Posterior cingulate gyrus (tissue), 11 donors: ENCODE measurements around the gene AGPAT1.

Experiments used
- DNase-seq, 10 donors: peaks; one replicate each; pipeline versions ENCODE4 v3.0.0 to v3.0.0-alpha.2; 2020 to 2021; ENCODE audit warnings: mixed read lengths in 3 of 10
- intact Hi-C: fragments of 100-400 bp; cut with DNase I; formaldehyde crosslinking; loops from one replicate; pipeline ENCODE4 v1.15.1; 2023

AGPAT1 gene

DNA sequence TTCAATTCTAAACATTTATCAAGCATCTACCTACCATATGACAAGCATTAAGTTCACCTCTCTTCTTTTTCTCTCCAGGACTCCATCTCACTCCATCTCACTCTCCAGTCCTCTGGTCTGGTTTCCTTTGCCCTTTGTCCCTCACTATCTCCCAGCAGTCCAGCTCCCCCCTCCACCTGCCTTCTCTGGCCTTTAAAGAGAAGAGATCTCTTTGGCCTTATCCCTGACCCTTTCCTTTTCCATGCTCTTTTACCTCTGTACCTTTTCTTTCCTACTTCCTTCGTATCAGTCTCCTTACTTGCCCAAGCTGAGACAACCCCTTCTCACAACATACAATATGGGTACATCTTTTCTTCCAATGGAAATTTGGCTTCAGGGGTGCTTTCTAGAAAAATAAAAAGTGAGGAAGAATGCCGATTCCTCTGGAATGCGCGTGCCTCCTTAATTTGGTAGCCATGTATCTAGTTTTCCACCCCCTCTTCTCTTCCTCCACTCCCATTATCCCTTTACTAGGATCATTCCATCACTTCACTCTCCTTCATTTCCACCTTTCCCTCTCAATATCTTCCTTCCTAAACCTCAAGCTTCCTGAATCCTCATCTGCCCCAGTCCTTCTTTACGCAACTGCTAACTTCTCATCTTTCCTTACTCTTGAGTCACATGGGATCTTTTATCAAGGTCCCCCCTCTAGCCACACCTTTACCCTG, 745 bp upstream of the AGPAT1 start:
- peak in 1 of 10 donors; percentile 21 for DNase-seq
- intact Hi-C loops = loop anchor here (2.0 to 5.0 kb wide), 2 partner anchors 18 to 44 kb away; partner anchors contain the start of gene FKBPL

DNA sequence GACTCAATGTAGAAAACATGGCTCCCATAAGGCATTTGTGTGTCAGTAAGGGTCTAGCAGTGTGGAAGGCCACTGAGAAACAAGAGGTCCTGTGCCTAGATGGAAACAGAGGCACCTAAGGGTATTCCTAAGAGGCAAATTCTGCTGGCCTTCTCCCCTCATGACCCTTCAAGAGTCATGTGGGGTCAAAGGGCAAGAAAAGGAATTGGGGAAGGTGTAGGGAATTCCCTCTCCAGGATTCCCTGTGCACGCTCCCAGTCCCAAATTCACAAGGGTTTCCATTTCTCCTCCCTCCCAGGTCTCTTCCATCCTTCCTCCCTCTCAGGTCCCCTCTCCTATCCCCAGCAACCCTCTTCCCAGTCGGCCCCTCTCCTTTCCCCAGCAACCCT, 568 bp downstream of the AGPAT1 start:
- intact Hi-C loops = loop anchor here (5.0 kb wide), 1 partner anchor 43 kb away; the partner anchor contains the start of gene FKBPL
- DNase-seq = no peak

DNA sequence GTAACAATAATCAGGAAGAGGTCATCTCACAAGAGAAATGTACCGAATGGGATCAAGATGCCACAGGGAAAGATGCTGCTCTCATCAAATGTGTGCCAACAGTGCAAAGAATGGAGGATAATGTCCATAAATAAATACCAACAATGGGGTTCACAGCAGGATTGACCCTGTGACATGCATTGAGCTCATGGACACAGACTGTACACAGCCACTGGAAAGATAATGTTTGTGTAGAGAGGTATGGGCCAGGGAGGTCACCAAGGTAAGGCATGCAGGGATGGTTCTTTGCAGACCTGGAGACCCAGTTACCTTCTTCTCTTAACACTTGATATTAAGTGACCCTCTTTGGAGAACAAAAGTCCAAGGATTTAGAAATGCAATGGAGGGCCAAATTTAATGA, 1.5 kb downstream of the AGPAT1 start:
- DNase-seq = no peak

DNA sequence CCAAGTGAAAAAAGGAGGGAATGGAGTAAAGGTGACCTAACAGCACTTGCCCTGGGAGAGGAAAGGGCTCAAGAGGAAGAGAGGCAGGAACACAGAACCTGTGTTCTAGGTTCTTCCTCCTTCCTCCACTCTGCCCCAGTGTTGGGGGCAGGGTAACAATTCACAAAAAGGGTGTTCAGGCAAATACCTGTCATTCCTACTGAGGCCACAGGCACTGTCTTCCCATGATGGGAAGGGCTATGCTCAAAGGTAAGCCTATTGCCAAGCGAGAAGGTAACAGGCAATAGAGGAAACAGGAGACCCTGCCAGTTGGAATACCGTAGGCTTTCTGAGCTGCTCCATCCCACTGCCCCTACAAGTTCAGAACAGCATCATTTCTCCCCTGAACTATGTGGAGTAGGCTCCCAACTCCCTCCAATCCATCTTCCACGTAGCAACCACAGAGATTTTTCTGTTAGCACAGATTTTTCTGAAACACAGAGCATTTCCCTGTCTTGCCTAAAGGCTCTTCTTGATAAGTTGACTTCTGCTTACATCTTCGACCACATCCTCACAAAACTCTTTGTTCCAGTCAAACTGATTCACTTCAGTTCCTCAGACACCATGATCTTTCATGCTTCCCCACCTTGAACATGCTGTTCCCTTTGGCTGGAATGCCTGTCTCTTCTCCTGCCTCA, 2.7 kb downstream of the AGPAT1 start:
- DNase-seq = no peak
- intact Hi-C loops = no loop called here

More for the DNA sequence above, 1.5 kb downstream of the AGPAT1 start:
- intact Hi-C loops = no loop called here

DNA sequence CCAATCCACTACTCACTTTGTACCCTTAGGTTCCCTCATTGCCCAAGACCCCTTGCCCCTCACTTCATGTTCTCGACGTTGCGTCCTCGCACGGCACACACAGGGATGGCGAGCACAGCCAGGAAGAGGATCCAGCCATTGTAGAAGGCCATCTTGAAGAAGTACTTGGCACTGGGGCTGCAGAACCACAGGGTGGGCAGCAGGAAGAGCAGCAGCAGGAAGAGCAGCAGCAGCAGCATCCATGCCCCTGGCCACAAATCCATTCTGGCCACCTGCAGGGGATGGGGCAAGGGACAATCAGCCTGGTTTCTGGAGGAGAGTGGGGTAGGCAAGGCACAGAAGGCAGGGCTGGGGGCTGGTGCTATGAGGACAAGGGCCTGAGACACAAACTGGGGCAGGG, 4.7 kb downstream of the AGPAT1 start:
- intact Hi-C loops = no loop called here
- peak in 3 of 10 donors; percentile 17 to 52 (median 44) for DNase-seq

DNA sequence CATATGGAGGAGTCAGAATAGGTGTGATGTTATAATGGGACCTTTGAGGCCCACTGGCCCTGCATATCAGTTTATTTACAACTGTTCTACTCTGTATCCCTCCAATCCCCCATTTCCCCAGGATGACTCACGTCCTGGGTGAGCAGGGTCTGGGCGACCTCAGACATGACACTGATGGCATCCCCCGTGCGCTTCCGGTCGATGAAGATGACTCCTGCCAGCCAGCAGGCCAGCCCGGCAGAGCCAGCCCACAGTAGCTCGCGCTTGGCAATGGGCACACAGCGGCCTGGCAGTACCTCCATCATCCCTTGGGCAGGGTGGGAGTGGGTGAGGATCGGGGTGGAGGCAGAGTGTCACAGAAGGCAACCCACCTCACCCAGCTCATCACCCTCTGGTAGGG, 5.6 kb downstream of the AGPAT1 start:
- intact Hi-C loops = no loop called here
- peak in 2 of 10 donors; percentile 48 to 82 for DNase-seq

DNA sequence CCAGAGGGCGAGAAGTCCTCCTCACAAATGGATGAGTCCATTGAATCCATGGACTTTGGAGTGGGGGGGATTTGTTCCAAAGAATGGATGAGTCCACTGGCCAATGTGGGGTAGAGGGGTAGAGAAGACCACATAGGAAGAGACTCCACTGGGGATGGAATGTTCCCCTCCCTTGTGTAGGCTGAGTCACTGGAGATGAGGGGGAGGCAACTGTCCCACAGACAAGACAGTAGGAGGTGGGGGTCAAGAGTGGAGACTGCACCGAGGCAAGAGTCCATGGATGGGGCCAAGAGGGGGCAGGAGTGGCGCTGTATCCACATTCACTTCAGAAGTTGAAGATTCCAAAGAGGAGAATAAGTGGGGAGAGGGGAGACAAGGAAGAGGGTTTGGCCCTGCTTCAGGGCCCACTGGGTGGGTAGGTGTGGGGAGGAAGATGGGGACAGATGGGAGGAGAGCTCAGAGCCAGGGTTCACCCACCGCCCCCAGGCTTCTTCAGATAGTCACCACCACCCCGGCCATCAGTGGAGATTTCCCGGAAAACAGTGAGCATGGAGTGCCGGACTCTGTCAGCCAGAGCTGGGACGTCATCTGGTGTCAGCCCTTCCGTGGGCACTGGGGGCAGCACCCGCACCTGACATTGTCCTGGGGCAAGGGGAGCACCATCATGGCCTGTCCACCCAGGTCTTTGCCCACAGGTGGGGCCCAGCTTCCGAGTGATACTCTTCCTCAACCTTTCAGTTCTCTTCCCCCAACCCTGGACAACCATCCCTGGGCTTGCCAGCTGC, 6.9 kb downstream of the AGPAT1 start:
- intact Hi-C loops = no loop called here
- peak in 3 of 10 donors; percentile 25 to 66 (median 57) for DNase-seq

DNA sequence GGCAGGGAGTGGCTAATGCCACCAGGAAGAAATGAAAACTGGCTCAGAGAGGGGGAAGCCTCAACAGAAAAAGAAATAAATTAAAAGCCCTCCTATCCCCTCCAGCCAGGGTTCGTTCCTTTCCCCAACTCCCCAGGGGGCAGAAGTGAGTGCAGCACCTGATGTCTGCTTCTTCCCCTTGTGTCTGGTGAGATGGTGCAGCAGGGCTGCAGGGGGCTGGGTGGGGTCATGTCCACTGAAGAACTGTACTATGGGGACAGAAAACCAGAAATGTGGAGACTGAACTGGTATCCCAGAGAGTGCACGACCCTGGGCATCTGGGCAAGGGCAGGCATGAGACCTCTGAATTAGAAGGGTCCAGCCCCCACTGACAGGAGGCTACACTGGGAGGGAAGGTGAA, 7.5 kb downstream of the AGPAT1 start:
- intact Hi-C loops = no loop called here
- peak in 3 of 10 donors; percentile 31 to 57 (median 34) for DNase-seq

DNA sequence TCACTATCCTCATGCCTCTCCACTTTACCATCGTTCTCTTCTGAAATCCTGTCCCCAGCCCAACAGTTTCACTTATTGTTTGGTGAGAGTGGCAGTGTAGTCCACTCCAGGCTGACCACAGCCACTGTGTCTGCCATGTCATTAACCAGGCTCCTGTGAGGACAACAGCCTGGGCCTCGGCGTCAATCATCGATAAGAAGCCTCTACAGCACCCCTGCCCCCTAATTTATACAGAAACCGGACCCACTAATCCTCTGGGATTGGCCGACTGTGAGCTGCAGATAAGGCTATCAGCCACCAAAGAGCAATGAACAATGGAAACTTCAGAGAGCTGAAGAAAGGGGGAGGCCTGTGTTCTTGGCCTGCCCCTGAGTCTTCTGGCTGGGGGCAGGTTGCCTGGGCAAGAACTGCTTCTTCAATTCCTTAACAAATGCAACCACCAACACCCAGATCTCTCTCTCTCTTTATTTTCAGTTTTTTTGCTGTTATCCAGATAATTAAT, 8.1 kb downstream of the AGPAT1 start:
- no peak for DNase-seq

DNA sequence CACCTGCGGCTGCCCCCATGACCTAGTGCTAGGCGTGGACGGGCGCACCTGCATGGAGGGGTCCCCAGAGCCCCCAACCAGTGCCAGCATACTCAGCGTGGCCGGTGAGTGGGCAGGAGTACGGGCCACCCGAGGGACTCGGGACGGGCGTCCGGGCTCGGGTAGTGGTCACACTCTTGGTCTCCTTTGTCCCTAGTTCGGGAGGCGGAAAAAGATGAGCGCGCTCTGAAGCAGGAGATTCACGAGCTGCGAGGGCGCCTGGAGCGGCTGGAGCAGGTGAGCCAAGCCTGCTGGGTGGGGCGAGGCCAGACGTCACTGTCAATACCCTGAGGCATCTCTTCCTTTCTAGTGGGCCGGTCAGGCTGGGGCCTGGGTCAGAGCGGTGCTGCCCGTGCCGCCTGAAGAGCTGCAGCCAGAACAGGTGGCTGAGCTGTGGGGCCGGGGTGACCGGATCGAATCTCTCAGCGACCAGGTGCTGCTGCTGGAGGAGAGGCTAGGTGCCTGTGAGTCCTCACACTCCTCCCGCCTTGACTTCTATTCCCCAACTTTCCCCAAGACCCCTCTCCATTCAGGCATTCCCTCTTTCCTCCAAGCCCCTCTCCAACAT, 8.6 kb downstream of the AGPAT1 start:
- intact Hi-C loops = no loop called here
- peak in 2 of 10 donors; percentile 53 to 85 for DNase-seq

More for the DNA sequence above, 8.1 kb downstream of the AGPAT1 start:
- intact Hi-C loops = no loop called here

DNA sequence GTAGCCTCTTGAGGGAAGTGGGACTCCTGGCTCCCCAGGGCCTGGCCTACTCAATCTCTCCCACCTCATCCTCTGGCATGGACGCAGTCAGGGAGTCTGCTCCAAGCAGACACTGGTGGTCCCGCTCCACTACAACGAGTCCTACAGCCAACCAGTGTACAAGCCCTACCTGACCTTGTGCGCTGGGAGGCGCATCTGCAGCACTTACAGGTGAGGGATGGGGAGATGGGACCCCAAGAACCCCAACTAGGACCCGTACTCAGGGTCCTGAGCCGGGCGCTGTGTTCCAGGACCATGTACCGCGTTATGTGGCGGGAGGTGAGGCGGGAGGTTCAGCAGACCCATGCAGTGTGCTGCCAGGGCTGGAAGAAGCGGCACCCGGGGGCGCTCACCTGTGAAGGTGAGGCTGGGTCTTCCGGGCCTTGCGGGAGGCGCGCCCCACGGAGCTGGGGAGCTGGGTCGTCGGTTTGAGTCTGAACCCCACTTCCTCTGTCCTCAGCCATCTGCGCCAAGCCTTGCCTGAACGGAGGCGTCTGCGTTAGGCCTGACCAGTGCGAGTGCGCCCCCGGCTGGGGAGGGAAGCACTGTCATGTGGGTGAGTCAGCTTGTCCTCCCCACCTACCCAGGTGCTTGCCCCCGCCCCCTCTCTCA, 9.3 kb downstream of the AGPAT1 start:
- peak in 3 of 10 donors; percentile 68 to 84 (median 80) for DNase-seq
- intact Hi-C loops = no loop called here

DNA sequence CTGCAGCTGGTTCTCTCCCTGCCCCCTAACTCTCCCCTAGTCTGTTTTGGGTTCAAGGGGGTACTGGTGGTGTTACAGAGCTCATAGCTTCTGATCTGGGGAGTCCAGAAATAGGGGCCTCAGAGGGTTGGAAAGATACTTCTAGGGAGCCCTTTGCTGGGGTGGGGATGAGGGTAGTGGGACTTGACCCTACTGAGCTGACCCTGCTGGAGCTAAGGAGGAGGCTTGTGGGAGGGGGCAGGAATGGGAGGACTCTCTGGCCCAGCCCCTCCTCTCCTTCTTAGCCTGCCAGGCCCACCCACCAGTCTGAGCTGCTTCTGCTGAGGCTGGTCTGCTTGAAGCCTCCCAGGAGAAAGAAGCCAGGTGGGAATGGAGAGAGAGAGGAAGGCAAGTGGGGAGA, 11.6 kb downstream of the AGPAT1 start, which contains the start of gene EGFL8:
TSS of gene EGFL8 (plus strand) at position 301 of the 400 bp plus-strand sequence. CDS start 1,571 bp downstream, outside the sequence.
- DNase-seq = peak in 2 of 10 donors; percentile 30 to 40
- intact Hi-C loops = no loop called here

DNA sequence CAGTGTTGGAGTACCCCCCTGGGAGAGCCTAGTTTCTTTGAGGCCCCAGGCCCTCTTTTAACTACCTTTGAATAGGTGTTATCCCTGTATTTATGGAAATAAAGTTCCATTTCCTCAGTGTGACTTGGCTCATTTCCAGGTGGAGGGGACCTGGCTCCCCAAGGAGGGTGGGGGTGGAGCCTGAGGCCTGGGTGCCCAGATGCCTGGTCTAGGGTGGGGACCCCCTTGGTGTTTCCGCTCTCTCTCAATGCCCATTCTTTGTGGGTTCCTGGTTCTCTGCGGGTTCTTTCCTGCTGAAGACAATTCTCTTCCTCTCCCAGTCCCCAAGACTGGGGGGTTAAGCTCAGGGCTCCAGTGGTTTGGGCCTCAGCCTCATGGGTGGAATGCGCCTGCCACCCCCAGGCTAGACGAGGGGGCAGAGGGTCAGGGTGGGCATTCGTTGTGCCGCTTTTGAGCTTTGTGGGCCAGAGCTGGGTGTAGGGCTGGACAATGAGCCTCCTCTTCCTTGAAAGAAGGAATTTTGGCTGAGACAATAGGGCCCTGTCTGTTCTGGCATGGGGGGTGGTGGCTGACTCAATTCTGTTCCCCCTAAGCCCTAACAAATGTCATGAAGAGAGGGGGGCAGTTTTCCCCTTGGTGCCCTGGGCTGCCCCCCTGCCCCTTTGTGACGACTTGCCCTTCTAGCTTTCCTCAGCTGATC, 12.2 kb downstream of the AGPAT1 start:
- peak in 2 of 10 donors; percentile 48 to 87 for DNase-seq
- intact Hi-C loops = no loop called here

DNA sequence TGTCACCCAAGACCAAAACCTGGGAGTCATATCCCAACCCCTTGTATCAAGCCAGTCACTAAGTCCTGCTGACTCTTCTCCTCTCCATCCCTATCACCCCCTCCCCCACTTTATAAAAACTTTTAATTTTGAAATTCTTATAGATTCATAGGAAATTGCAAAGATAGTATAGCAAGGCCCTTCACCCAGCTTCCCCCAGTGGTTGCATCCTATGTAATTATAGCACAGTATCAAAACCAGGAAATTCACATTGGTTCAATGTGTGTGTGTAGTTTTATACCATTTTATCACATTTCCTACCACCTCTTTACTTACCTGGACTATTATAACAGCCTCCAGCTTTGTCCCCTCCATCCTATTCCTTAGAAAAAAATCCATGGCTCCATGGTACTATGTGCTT, 17.8 kb downstream of the AGPAT1 start:
- no peak for DNase-seq
- intact Hi-C loops = no loop called here

DNA sequence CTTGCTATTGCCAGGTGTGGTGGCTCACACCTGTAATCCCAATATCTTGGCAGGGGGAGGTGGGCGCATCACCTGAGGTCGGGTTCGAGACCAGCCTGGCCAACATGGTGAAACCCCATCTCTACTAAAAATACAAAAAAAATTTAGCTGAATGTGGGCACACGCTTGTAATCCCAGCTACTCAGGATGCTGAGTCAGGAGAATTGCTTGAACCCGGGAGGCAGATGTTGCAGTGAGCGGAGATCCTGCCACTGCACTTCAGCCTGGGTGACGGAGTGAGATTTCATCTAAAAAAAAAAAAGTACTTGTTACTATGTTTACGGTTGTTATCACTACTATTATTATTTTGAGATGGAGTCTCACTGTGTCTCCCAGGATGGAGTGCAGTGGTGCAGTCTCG, 19.0 kb downstream of the AGPAT1 start:
- intact Hi-C loops = no loop called here
- no peak for DNase-seq

DNA sequence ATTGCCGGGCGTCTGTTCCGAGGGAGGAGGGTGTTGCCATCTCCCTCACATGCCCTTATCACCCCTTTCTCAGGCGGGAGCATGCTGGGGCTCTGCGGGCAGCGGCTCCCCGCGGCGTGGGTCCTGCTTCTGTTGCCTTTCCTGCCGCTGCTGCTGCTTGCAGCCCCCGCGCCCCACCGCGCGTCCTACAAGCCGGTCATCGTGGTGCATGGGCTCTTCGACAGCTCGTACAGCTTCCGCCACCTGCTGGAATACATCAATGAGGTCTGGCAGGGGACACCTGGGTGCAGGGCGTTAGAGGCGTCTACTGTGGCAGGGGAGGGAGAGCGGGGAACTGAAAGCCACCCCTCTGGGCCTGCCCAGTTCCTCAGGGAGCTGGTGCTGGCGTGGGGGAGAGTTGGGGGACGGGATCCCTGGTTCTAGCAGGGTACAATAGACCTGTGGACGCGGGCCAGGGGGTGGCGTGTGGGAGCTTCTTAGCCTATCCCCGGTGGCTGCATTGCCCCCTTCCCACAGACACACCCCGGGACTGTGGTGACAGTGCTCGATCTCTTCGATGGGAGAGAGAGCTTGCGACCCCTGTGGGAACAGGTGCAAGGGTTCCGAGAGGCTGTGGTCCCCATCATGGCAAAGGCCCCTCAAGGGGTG, 21.2 kb downstream of the AGPAT1 start:
- DNase-seq = peak in 7 of 10 donors; percentile 40 to 93 (median 65)
- intact Hi-C loops = loop anchor here (1.0 to 5.0 kb wide), 2 partner anchors 24 to 37 kb away; partner anchors contain the start of gene FKBPL

DNA sequence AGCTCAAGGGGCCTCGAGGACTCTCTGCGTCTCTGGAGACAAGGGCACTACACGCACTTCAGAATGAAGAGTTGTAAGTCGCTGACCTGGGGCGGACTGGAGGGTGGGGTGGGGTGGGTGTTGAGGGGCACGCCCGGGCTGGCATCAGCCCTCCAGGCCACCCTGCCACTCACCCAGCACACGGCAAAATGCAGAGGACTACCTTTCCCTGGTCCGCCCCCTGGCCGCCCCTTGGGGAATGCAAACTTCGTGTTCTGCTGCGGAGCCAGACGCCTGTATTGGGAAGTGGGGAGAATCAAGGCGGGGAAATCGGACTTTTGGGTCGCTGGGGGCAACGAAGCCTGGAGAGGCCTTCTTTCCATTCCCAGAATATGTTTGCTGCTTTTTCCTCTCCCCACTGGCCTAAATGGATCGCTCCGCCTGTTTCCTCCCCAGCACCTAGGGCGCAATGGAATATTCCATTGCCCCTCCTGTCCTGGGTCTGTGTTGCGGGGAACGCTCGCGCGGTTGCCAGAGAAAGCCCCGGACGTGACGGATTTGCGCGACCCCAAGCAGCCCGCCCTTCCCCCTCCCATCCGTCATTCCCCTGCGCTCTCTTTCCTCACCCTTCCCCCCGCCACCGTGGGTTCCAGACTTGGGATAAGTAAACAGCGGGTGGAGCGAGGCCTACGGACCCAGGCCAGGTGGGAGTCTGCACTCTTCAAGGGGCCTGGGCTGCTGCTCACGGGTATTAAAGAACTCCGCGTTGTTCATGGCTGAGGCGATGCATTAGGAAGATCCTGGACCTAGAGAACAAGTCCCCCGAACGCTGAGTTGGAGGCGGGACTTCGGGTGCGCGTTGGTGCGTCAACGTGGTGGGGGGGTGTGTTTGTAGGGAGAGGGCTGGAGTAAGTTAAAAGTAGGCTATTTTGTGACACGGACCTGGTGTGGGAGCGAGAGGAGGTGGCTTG, 22.0 kb downstream of the AGPAT1 start, which contains the start of gene PPT2:
TSS of gene PPT2 (plus strand) at position 578 of the 950 bp plus-strand sequence. CDS start 454 bp downstream, outside the sequence.
- intact Hi-C loops = loop anchor here (1.0 to 5.0 kb wide), 3 partner anchors 24 to 41 kb away; partner anchors contain the start of gene FKBPL
- peak; percentile 81 to 98 (median 90) for DNase-seq
